HEK293 (cell line): ENCODE data around the gene FAM168A.

Experiments used
- CTCF ChIA-PET: fragments of 350-600 bp; formaldehyde crosslinking; extraction: SDS; loops from one replicate; lab custom pipeline; 2021; ENCODE audit warnings: antibody characterized with exemption; lab: Yijun Ruan, JAX
- POLR2A ChIA-PET: fragments of 300-600 bp; formaldehyde crosslinking; extraction: SDS; loops from one replicate; lab custom pipeline; 2020; ENCODE audit warnings: antibody characterized with exemption, inconsistent platforms; lab: Yijun Ruan, JAX
- H3K27ac ChIP-seq: fragments of 200-500 bp; sonication (Bioruptor generic); 2 replicates; pipeline ENCODE4 v1.5.1; 2014; ENCODE audit warnings: low read depth, low read length, control low read depth, inconsistent platforms; ENCODE audit errors: extremely low read depth
- H3K36me3 ChIP-seq, 2 experiments: fragments of 200-500 bp in 1 of 2; sonication (Bioruptor generic) in 1 of 2; 1 replicate in 1 of 2; 2 replicates in 1 of 2; pipeline ENCODE4 v1.5.1; 2014 to 2017; ENCODE audit warnings: inconsistent platforms in 2 of 2, low read length in 2 of 2; ENCODE audit not compliant: control insufficient read depth in 2 of 2, insufficient read depth in 1 of 2
- H3K4me1 ChIP-seq: fragments of 200-500 bp; sonication (Bioruptor generic); 2 replicates; pipeline ENCODE4 v1.5.1; 2014; ENCODE audit warnings: mild to moderate bottlenecking, low read length, inconsistent platforms; ENCODE audit not compliant: control insufficient read depth, insufficient read depth
- H3K4me3 ChIP-seq: 2 replicates; pipeline ENCODE4 v1.5.1; 2011; ENCODE audit warnings: low read depth, mild to moderate bottlenecking, control low read depth, low read length, moderate library complexity
- H3K9me3 ChIP-seq: fragments of 200-500 bp; sonication (Bioruptor generic); 2 replicates; pipeline ENCODE4 v1.5.1; 2014; ENCODE audit warnings: low read depth, low read length, inconsistent platforms; ENCODE audit not compliant: control insufficient read depth, insufficient read depth
- BCL11A ChIP-seq: fragments of 450-650 bp; formaldehyde crosslinking; IDR thresholded peaks from 2 replicates; pipeline ENCODE4 v1.5.1; 2016; ENCODE audit warnings: low read depth, missing biosample characterization, missing genetic modification characterization
- BCL11B ChIP-seq: fragments of 450-650 bp; formaldehyde crosslinking; IDR thresholded peaks from 2 replicates; pipeline ENCODE4 v1.5.1; 2016; ENCODE audit warnings: low read depth, missing biosample characterization, missing genetic modification characterization
- ELK4 ChIP-seq: IDR thresholded peaks from 2 replicates; pipeline ENCODE4 v1.6.1; 2011; ENCODE audit warnings: mild to moderate bottlenecking, low read depth, low read length, borderline replicate concordance
- GFI1B ChIP-seq: fragments of 450-650 bp; formaldehyde crosslinking; IDR thresholded peaks from 2 replicates; pipeline ENCODE4 v1.5.1; 2016; ENCODE audit warnings: missing biosample characterization, missing genetic modification characterization
- HOXC10 ChIP-seq: sonication (generic); formaldehyde crosslinking; IDR thresholded peaks from 2 replicates; pipeline ENCODE4 v1.8.1; 2023; ENCODE audit warnings: mild to moderate bottlenecking, missing genetic modification reagents
- HOXD13 ChIP-seq: sonication (generic); formaldehyde crosslinking; IDR thresholded peaks from 2 replicates; pipeline ENCODE4 v1.8.0; 2022; ENCODE audit warnings: missing genetic modification reagents, borderline replicate concordance
- OSR2 ChIP-seq: fragments of 450-650 bp; formaldehyde crosslinking; IDR thresholded peaks from 2 replicates; pipeline ENCODE4 v1.5.1; 2016; ENCODE audit warnings: missing biosample characterization, missing genetic modification characterization
- PBX3 ChIP-seq: sonication (generic); formaldehyde crosslinking; IDR thresholded peaks from 2 replicates; pipeline ENCODE4 v1.8.1; 2022; ENCODE audit warnings: mild to moderate bottlenecking, moderate library complexity, missing genetic modification reagents
- SP7 ChIP-seq: fragments of 450-650 bp; formaldehyde crosslinking; IDR thresholded peaks from 2 replicates; pipeline ENCODE4 v1.5.1; 2016; ENCODE audit warnings: missing biosample characterization, missing genetic modification characterization
- ZFP69B ChIP-seq: fragments of 450-650 bp; formaldehyde crosslinking; IDR thresholded peaks from 2 replicates; pipeline ENCODE4 v1.5.1; 2016; ENCODE audit warnings: missing biosample characterization, missing genetic modification characterization
- ZIC2 ChIP-seq: fragments of 450-650 bp; formaldehyde crosslinking; IDR thresholded peaks from 2 replicates; pipeline ENCODE4 v1.5.1; 2016; ENCODE audit warnings: missing biosample characterization, missing genetic modification characterization
- ZNF146 ChIP-seq: fragments of 450-650 bp; formaldehyde crosslinking; IDR thresholded peaks from 2 replicates; pipeline ENCODE4 v1.5.1; 2016; ENCODE audit warnings: missing biosample characterization, missing genetic modification characterization
- ZNF148 ChIP-seq: fragments of 450-650 bp; formaldehyde crosslinking; IDR thresholded peaks from 2 replicates; pipeline ENCODE4 v1.5.0; 2017; ENCODE audit warnings: missing biosample characterization, missing genetic modification characterization, borderline replicate concordance
- ZNF221 ChIP-seq: fragments of 450-650 bp; formaldehyde crosslinking; IDR thresholded peaks from 2 replicates; pipeline ENCODE4 v1.5.1; 2017; ENCODE audit warnings: missing biosample characterization, missing genetic modification characterization, borderline replicate concordance
- ZNF248 ChIP-seq: fragments of 450-650 bp; formaldehyde crosslinking; IDR thresholded peaks from 2 replicates; pipeline ENCODE4 v1.5.1; 2017; ENCODE audit warnings: missing biosample characterization, missing genetic modification characterization
- ZNF292 ChIP-seq: fragments of 450-650 bp; formaldehyde crosslinking; IDR thresholded peaks from 2 replicates; pipeline ENCODE4 v1.5.1; 2016; ENCODE audit warnings: low read depth, missing biosample characterization, missing genetic modification characterization, borderline replicate concordance
- ZNF398 ChIP-seq: fragments of 450-650 bp; formaldehyde crosslinking; IDR thresholded peaks from 2 replicates; pipeline ENCODE4 v1.5.1; 2017; ENCODE audit warnings: missing biosample characterization, missing genetic modification characterization
- ZNF426 ChIP-seq: fragments of 450-650 bp; formaldehyde crosslinking; IDR thresholded peaks from 2 replicates; pipeline ENCODE4 v1.5.1; 2017; ENCODE audit warnings: missing biosample characterization, missing genetic modification characterization, mild to moderate bottlenecking, inconsistent platforms, moderate library complexity
- ZNF514 ChIP-seq: fragments of 450-650 bp; formaldehyde crosslinking; IDR thresholded peaks from 2 replicates; pipeline ENCODE4 v1.5.1; 2016; ENCODE audit warnings: missing biosample characterization, missing genetic modification characterization
- ZNF610 ChIP-seq: fragments of 450-650 bp; formaldehyde crosslinking; IDR thresholded peaks from 2 replicates; pipeline ENCODE4 v1.5.1; 2016; ENCODE audit warnings: missing biosample characterization, missing genetic modification characterization, borderline replicate concordance
- ZNF654 ChIP-seq: fragments of 450-650 bp; formaldehyde crosslinking; IDR thresholded peaks from 2 replicates; pipeline ENCODE4 v1.5.1; 2016; ENCODE audit warnings: low read depth, missing biosample characterization, missing genetic modification characterization
- ZNF707 ChIP-seq: fragments of 450-650 bp; formaldehyde crosslinking; IDR thresholded peaks from 2 replicates; pipeline ENCODE4 v1.5.1; 2016; ENCODE audit warnings: missing biosample characterization, missing genetic modification characterization
- ZNF785 ChIP-seq: fragments of 450-650 bp; formaldehyde crosslinking; IDR thresholded peaks from 2 replicates; pipeline ENCODE4 v1.5.1; 2016; ENCODE audit warnings: missing biosample characterization, missing genetic modification characterization

Gene FAM168A

GRCh38 chr11:73401217-73401923 lies 196.5 kb downstream of the FAM168A start:
- no peak overlapping the region for H3K4me3 ChIP-seq
- H3K9me3 ChIP-seq = no peaks in the 10 kb centered on the region
- H3K36me3 ChIP-seq = peaks cover 0 to 32% of the 10 kb centered on the region in 2 experiments; a peak in 1 of 3 replicates
- H3K4me1 ChIP-seq = no peaks in the 10 kb centered on the region
- ChIA-PET POLR2A (interaction anchor here (0.6 kb wide), 1 partner anchor 41 kb away, joined by 7 read pairs; no protein-coding TSS in a partner anchor), CTCF (interaction anchor here (0.5 to 10.1 kb wide), 6 partner anchors 8 to 260 kb away, joined by 3 to 122 read pairs (median 4); no protein-coding TSS in a partner anchor)
- no peak overlapping the region for H3K27ac ChIP-seq
- TF ChIP-seq ZFP69B (no peak), SP7 (tag by site-specific recombination) (no peak), OSR2 (tag by site-specific recombination) (no peak), ZNF146 (tag by site-specific recombination) (no peak), ZNF610 (tag by site-specific recombination) (no peak), ZNF707 (tag by site-specific recombination) (no peak), ZNF426 (tag by site-specific recombination) (no peak), ZNF514 (tag by site-specific recombination) (no peak), PBX3 (CRISPR knock-in tag) (no peak), ZNF398 (tag by site-specific recombination) (no peak), ZNF785 (tag by site-specific recombination) (no peak), BCL11B (tag by site-specific recombination) (no peak), ZNF292 (no peak), HOXD13 (CRISPR knock-in tag) (no peak), BCL11A (tag by site-specific recombination) (no peak), ZNF221 (tag by site-specific recombination) (no peak), ZNF654 (tag by site-specific recombination) (no peak), ZIC2 (no peak), GFI1B (tag by site-specific recombination) (no peak)

- CTCF ChIA-PET = interaction anchor here (0.6 to 10.1 kb wide), 4 partner anchors 49 to 261 kb away, joined by 3 to 122 read pairs (median 24); no protein-coding TSS in a partner anchor
- H3K4me3 ChIP-seq = no peak overlapping the region
- POLR2A ChIA-PET = interaction anchor here (0.6 to 1.4 kb wide), 3 partner anchors 93 to 210 kb away, joined by 3 to 10 read pairs (median 4); no protein-coding TSS in a partner anchor
- H3K27ac ChIP-seq = no peak overlapping the region
- H3K4me1 ChIP-seq = no peaks in the 10 kb centered on the region
- H3K9me3 ChIP-seq = no peaks in the 10 kb centered on the region
- peaks cover 0 to 34% of the 10 kb centered on the region in 2 experiments; a peak in 1 of 3 replicates for H3K36me3 ChIP-seq
- TF ChIP-seq ELK4 (no peak), HOXC10 (CRISPR knock-in tag) (no peak), ZIC2 (no peak), ZNF248 (tag by site-specific recombination) (no peak), ZNF148 (tag by site-specific recombination) (no peak)
These were observed 197.6 kb downstream of the FAM168A start for GRCh38 chr11:73400293-73400692.
